Sigmoid colon (tissue), 4 donors: ENCODE measurements around the gene ENPP7.

ENCODE experiments used
- CTCF ChIP-seq, 4 experiments: fragments of 450-650 bp in 3 of 4; fragments of 200-600 bp in 1 of 4; IDR thresholded peaks; one replicate each; pipeline ENCODE4 v1.5.1; 2016 to 2019; ENCODE audit warnings: antibody characterized with exemption in 4 of 4, mild to moderate bottlenecking in 3 of 4, moderate library complexity in 2 of 4
- EP300 ChIP-seq, 4 donors: sonication (generic); formaldehyde crosslinking; IDR thresholded peaks; one replicate each; pipeline ENCODE4 v1.6.1; 2017; ENCODE audit warnings: antibody characterized with exemption in 4 of 4
- POLR2A ChIP-seq, 2 donors: fragments of 450-650 bp; IDR thresholded peaks; one replicate each; pipeline ENCODE4 v1.6.1; 2016; ENCODE audit warnings: antibody characterized with exemption in 2 of 2, mild to moderate bottlenecking in 2 of 2, moderate library complexity in 2 of 2
- POLR2AphosphoS5 ChIP-seq, 4 donors: sonication (generic); formaldehyde crosslinking; IDR thresholded peaks; one replicate each; pipeline ENCODE4 v1.6.1; 2017; ENCODE audit warnings: antibody characterized with exemption in 4 of 4

GRCh38 chr17:79739148-79740062, 8.7 kb downstream of the ENPP7 start:
- TF ChIP-seq POLR2A (IDR thresholded peaks at IDR 0.05) (no peak), CTCF (IDR thresholded peaks at IDR 0.05) (no peak), POLR2AphosphoS5 (IDR thresholded peaks at IDR 0.05) (no peak), EP300 (IDR thresholded peaks at IDR 0.05) (no peak)
